ENCODE results near the gene NPR1. TPM values are rescaled to one million over a fixed set of nuclear protein-coding genes. Genes with fewer than 3 reads are reported as not detected.

Gene NPR1
- total and polyA plus RNA-seq, 2 of the 4 experiments (the other 2 are of a cell fraction) = 0.02 TPM; not detected in 1

- TF ChIP-seq RFX5 (IDR thresholded peaks at IDR 0.05; ENCODE audit: low read depth, low read length) = no peak
- peak; percentile 69; the same call in 1 of the 2 replicates for TF ChIP-seq CEBPB (IDR thresholded peaks at IDR 0.05; ENCODE audit: low read depth, low read length)
- Histone ChIP-seq H4K8ac (ENCODE audit: low read depth in 2 of 2, low read length in 2 of 2) (no peak overlapping the region), H4K5ac (ENCODE audit: low read depth, low read length) (no peak overlapping the region), H3K27me3 (ENCODE audit: control insufficient read depth, insufficient read depth, low read length) (0 out of 2 replicates have a peak, but pooled peaks cover 2% of the 10 kb centered on the region), H2BK120ac (ENCODE audit: low read depth, low read length) (no peak overlapping the region), H3K4me1 (ENCODE audit: control insufficient read depth, insufficient read depth, low read length) (peaks cover 2% of the 10 kb centered on the region), H3K9ac (ENCODE audit: low read depth, low read length) (no peak overlapping the region), H3K27ac (ENCODE audit: insufficient read depth, low read length) (no peak overlapping the region), H3K4me2 (ENCODE audit: low read depth, low read length) (no peak overlapping the region), H3K14ac (replicated peaks; ENCODE audit: low read depth, low read length) (no peak overlapping the region), H3K9me3 (ENCODE audit: control insufficient read depth, insufficient read depth, low read length) (no peaks in the 10 kb centered on the region), H4K91ac (ENCODE audit: insufficient read depth, low read depth, low read length) (no peak overlapping the region), H2BK15ac (ENCODE audit: low read depth, low read length) (no peak overlapping the region), H3K79me1 (ENCODE audit: low read depth in 1 of 2, low read length in 2 of 2) (no peaks in the 10 kb centered on the region), H2BK5ac (ENCODE audit: low read depth, low read length, poor library complexity, severe bottlenecking) (no peak overlapping the region), H4K20me1 (ENCODE audit: insufficient read depth, low read length) (no peaks in the 10 kb centered on the region), H2AFZ (replicated peaks; ENCODE audit: low read length, poor library complexity) (no peak overlapping the region), H3K4me3 (ENCODE audit: insufficient read depth, low read depth, low read length) (no peak overlapping the region), H2BK20ac (ENCODE audit: low read depth, low read length) (no peak overlapping the region), H3K23ac (ENCODE audit: low read depth, low read length) (no peak overlapping the region), H3K9me1 (ENCODE audit: insufficient read depth, low read length) (no peaks in the 10 kb centered on the region), H3K36me3 (ENCODE audit: control insufficient read depth, insufficient read depth, low read length) (no peaks in the 10 kb centered on the region), H3K4ac (ENCODE audit: low read depth, low read length) (no peak overlapping the region), H3K18ac (ENCODE audit: low read depth, low read length) (no peak overlapping the region), H2AK5ac (ENCODE audit: low read depth, low read length) (no peak overlapping the region), H3K56ac (ENCODE audit: extremely low read depth, insufficient read depth, low read length) (no peak overlapping the region), H2AK9ac (replicated peaks; ENCODE audit: low read depth, low read length, poor library complexity) (no peak overlapping the region)
- ATAC-seq (ENCODE audit: low read depth) (peak; percentile 60), DNase-seq (peak; percentile 35)
- BruUV-seq (replicated peaks) = no TSS peak
- dilution Hi-C loops (cut with HindIII; ENCODE audit: low sequenced_read_pairs, unreplicated experiment) = no loop called here
- CTCF ChIA-PET = no interaction called here
- intact Hi-C loops (cut with micrococcal nuclease) = no loop called here
- WGBS, 2 experiments (ENCODE audit: extremely low coverage in 2 of 2, insufficient read length in 1 of 2) = 100% methylated on average over 2 of the region's 6 CpGs; no CpG with 5 or more reads in 1 of the 2 experiments
- POLR2A ChIA-PET (ENCODE audit: unreplicated experiment) = no interaction called here
- in situ Hi-C loops (cut with MboI; ENCODE audit: low sequenced_read_pairs) = no loop called here
Measured at GRCh38 chr1:153698923-153699714, 20.6 kb downstream of the NPR1 start.
